Adipocyte (in vitro differentiated cells): ENCODE measurements around the gene SORCS2.

ENCODE experiments used
- DNase-seq: peaks from one replicate; pipeline ENCODE4 v3.0.0-alpha.2; 2015; ENCODE audit warnings: low read depth
- H3K27me3 ChIP-seq: replicated peaks from 2 replicates; pipeline ENCODE4 v1.7.0; 2013; ENCODE audit warnings: mild to moderate bottlenecking, low read length, moderate library complexity; ENCODE audit not compliant: control insufficient read depth, insufficient read depth
- H3K36me3 ChIP-seq: 2 replicates; pipeline ENCODE4 v1.7.0; 2013; ENCODE audit warnings: low read length, mild to moderate bottlenecking, moderate library complexity; ENCODE audit not compliant: control insufficient read depth, insufficient read depth, severe bottlenecking
- H3K4me1 ChIP-seq: 2 replicates; pipeline ENCODE4 v1.7.0; 2013; ENCODE audit warnings: mild to moderate bottlenecking, low read length, moderate library complexity; ENCODE audit not compliant: control insufficient read depth, insufficient read depth
- H3K4me3 ChIP-seq: 2 replicates; pipeline ENCODE4 v1.7.0; 2013; ENCODE audit warnings: mild to moderate bottlenecking, low read length, moderate library complexity
- H3K9ac ChIP-seq: 2 replicates; pipeline ENCODE4 v1.7.0; 2013; ENCODE audit warnings: mild to moderate bottlenecking, low read length, moderate library complexity
- H3K9me3 ChIP-seq: 2 replicates; pipeline ENCODE4 v1.7.0; 2013; ENCODE audit warnings: mild to moderate bottlenecking, low read length, moderate library complexity; ENCODE audit not compliant: control insufficient read depth

SORCS2 gene

DNA sequence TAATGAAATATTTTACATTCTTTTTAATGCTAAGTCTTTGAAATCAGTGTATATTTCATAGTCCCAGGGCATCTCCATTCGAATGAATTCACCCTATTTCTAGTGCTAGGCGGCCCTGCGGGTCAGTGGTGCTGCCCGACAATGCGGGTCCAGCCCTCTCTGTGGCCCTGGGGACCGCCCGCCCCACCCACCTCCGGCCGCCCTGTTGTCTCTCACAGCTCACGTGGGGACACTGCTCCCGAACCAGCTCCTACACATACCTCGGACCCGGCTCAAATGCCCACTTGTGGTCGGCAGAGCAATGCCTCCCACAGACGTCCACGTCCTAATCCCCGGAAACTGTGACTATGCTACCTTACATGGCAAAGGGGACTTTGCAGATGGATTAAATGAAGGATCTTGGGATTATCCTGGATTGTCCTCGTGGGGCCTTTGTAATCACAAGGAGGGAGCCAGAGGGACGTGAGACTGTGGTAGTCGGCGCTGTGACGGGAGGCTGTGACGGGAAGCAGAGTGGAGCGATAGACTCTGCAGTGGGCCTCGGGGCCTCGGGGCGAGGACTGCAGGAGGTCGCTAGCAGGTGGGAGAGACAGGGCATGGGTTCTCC is 334.7 kb downstream of the SORCS2 start:
- Histone ChIP-seq H3K4me3 (no peak overlapping the region), H3K9ac (no peak overlapping the region), H3K4me1 (no peaks in the 10 kb centered on the region), H3K36me3 (no peaks in the 10 kb centered on the region), H3K27me3 (peaks cover 46% of the 10 kb centered on the region), H3K9me3 (no peaks in the 10 kb centered on the region)
- no peak for DNase-seq

DNA sequence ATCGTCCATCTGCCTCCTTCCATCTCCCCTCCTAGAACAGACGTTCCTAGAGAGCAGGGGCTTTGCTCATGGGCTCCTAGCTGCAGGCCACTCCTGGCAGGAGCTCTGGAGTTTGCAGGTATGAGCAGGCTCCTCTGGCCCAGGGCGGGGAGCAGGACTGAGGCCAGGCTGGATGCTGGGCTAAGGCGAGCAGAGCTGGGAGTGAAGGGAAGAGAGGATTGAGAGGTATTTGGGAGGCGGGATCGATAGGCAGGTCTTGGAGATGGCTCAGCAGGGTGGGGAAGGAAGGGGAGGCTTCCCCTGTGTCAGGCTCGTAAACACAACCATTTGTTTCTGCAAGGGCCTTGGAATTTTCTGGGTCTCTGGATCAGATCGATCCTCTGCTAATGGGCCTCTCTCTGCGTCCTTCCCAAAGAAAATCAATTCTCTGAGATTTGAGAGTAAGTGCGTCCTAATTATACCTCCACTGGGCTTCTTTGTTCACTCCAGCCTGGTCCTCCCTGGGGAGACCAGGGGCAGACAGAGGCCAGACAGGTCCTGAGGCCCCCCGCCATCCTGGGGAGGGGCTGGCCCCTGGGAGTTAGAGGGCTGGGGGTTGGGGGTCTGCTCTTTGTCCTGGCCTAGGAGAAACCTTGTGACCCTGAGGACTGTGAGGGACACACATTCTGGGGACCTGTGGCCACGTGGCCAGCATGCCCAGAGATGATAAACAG is 337.2 kb downstream of the SORCS2 start:
- no peak overlapping the region for H3K4me3 ChIP-seq
- H3K9ac ChIP-seq, result no peak overlapping the region
- no peaks in the 10 kb centered on the region for H3K4me1 ChIP-seq
- no peaks in the 10 kb centered on the region for H3K36me3 ChIP-seq
- peaks cover 26% of the 10 kb centered on the region for H3K27me3 ChIP-seq
- H3K9me3 ChIP-seq, result no peaks in the 10 kb centered on the region
- DNase-seq, result no peak

- no peaks in the 10 kb centered on the region for H3K4me1 ChIP-seq
- no peak for DNase-seq
Observed at GRCh38 chr4:7530082-7530481, 337.7 kb downstream of the SORCS2 start.

DNA sequence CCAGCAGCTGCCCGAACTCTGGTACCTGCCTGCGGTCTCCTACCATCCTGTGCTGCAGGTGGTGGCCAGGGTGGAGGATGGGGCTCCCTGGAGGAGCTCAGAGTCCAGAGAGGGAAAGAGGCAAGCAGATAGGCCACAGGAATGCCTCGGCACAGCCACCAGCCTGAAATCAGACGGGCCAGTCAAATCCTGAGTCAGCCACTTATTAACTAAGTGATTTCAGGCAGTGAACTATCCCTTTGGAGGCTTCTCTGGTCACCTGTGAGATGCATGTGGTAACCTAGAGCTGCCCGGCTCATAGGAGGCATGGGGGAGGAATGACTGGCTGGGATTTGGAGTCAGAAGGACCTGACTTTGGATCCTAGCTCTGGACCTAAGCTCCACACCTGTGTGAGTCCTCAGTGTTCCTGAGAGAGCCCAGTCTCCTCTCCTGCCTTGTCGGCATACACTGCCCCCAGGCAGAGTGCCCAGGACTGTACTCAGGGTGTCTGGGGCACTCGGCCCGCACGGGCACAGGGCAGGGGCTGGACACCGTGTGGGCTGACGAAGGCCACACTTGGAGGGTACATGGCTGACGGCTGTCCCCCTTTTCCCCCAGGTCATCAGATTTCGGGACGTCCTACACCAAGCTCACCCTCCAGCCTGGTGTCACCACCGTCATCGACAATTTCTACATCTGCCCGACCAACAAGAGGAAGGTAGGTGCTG is 338.7 kb downstream of the SORCS2 start:
- Histone ChIP-seq H3K4me3 (no peak overlapping the region), H3K9me3 (no peaks in the 10 kb centered on the region), H3K9ac (no peak overlapping the region), H3K4me1 (no peaks in the 10 kb centered on the region), H3K36me3 (no peaks in the 10 kb centered on the region), H3K27me3 (peaks cover 11% of the 10 kb centered on the region)
- no peak for DNase-seq

More at GRCh38 chr4:7530082-7530481, 337.7 kb downstream of the SORCS2 start:
- no peaks in the 10 kb centered on the region for H3K36me3 ChIP-seq
- H3K9me3 ChIP-seq, result no peaks in the 10 kb centered on the region
- H3K9ac ChIP-seq, result no peak overlapping the region
- H3K27me3 ChIP-seq, result peaks cover 21% of the 10 kb centered on the region
- H3K4me3 ChIP-seq, result no peak overlapping the region

GRCh38 chr4:7531640-7531994 is 339.3 kb downstream of the SORCS2 start:
- Histone ChIP-seq H3K4me1 (no peaks in the 10 kb centered on the region), H3K36me3 (no peaks in the 10 kb centered on the region), H3K4me3 (no peak overlapping the region), H3K9ac (no peak overlapping the region), H3K9me3 (no peaks in the 10 kb centered on the region), H3K27me3 (peaks cover 7% of the 10 kb centered on the region)
- DNase-seq, result no peak

GRCh38 chr4:7532043-7532442 is 339.7 kb downstream of the SORCS2 start:
- DNase-seq, result no peak
- H3K4me1 ChIP-seq, result no peaks in the 10 kb centered on the region

GRCh38 chr4:7533267-7533666 is 340.9 kb downstream of the SORCS2 start:
- no peak for DNase-seq
- Histone ChIP-seq H3K36me3 (no peaks in the 10 kb centered on the region), H3K4me1 (no peaks in the 10 kb centered on the region), H3K4me3 (no peak overlapping the region), H3K9ac (no peak overlapping the region), H3K27me3 (no peaks in the 10 kb centered on the region), H3K9me3 (no peaks in the 10 kb centered on the region)

More at GRCh38 chr4:7532043-7532442, 339.7 kb downstream of the SORCS2 start:
- no peak overlapping the region for H3K9ac ChIP-seq
- no peak overlapping the region for H3K4me3 ChIP-seq
- H3K36me3 ChIP-seq, result no peaks in the 10 kb centered on the region
- no peaks in the 10 kb centered on the region for H3K9me3 ChIP-seq
- H3K27me3 ChIP-seq, result peaks cover 7% of the 10 kb centered on the region

DNA sequence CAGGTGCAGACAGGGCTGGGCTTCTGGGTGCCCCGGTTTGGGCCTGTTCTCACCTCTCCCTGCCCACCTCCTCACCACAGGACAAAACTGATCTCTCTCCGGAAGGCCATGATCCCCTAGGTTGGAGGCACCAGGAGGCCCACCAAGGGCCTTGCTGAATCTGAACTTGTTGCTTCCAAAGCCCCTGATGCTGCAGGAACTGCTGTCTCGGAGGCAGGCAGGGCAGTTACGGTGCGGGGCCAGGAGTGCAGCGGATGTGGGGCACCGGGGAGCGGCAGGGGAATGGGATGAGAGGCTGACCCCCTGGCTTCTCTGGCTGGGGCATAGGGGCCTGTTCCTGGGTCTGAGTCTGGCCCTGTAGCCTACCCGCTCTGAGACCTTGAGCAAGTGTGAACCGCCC is 342.8 kb downstream of the SORCS2 start:
- no peaks in the 10 kb centered on the region for H3K4me1 ChIP-seq
- DNase-seq, result no peak
- no peak overlapping the region for H3K9ac ChIP-seq
- H3K27me3 ChIP-seq, result no peaks in the 10 kb centered on the region
- H3K9me3 ChIP-seq, result no peaks in the 10 kb centered on the region
- no peaks in the 10 kb centered on the region for H3K36me3 ChIP-seq
- no peak overlapping the region for H3K4me3 ChIP-seq

DNA sequence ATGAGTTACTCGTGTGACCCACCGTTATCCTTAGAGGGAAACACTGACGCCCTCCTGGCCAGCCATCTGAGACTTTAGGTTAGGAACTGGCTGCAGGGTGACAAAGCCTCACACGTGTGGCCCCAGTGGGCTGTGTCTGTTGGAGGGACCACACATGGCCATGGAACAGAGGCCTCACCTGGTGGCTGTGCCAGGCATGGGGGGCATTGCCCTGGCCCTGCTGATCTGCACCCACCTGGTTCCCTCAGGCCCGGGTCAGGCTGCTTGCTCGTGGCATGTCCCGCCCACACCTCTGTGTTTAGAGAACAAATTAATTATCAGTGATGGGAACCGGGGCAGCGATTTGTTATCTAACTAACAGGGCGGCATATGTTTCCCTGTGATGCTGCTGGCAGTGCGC is 343.3 kb downstream of the SORCS2 start:
- H3K9ac ChIP-seq, result no peak overlapping the region

GRCh38 chr4:7536876-7537275 is 344.5 kb downstream of the SORCS2 start:
- H3K4me3 ChIP-seq, result no peak overlapping the region
- no peaks in the 10 kb centered on the region for H3K27me3 ChIP-seq
- no peak overlapping the region for H3K9ac ChIP-seq
- H3K9me3 ChIP-seq, result no peaks in the 10 kb centered on the region
- no peak for DNase-seq
- no peaks in the 10 kb centered on the region for H3K36me3 ChIP-seq
- H3K4me1 ChIP-seq, result no peaks in the 10 kb centered on the region

More for the DNA sequence above, 343.3 kb downstream of the SORCS2 start:
- no peak for DNase-seq
- H3K4me1 ChIP-seq, result no peaks in the 10 kb centered on the region
- H3K4me3 ChIP-seq, result no peak overlapping the region
- H3K27me3 ChIP-seq, result no peaks in the 10 kb centered on the region
- no peaks in the 10 kb centered on the region for H3K36me3 ChIP-seq
- no peaks in the 10 kb centered on the region for H3K9me3 ChIP-seq

- Histone ChIP-seq H3K4me3 (no peak overlapping the region), H3K9me3 (no peaks in the 10 kb centered on the region), H3K36me3 (no peaks in the 10 kb centered on the region), H3K27me3 (no peaks in the 10 kb centered on the region), H3K9ac (no peak overlapping the region), H3K4me1 (no peaks in the 10 kb centered on the region)
- no peak for DNase-seq
Observed at GRCh38 chr4:7537853-7538400, 345.6 kb downstream of the SORCS2 start.
